ENCODE results near the gene ARID5B. TPM values are rescaled to one million over a fixed set of nuclear protein-coding genes. Genes with fewer than 3 reads are reported as not detected.

ARID5B gene
- total and polyA plus RNA-seq, 2 experiments from 2014 or later, result 53.2 to 55.0 TPM

DNA sequence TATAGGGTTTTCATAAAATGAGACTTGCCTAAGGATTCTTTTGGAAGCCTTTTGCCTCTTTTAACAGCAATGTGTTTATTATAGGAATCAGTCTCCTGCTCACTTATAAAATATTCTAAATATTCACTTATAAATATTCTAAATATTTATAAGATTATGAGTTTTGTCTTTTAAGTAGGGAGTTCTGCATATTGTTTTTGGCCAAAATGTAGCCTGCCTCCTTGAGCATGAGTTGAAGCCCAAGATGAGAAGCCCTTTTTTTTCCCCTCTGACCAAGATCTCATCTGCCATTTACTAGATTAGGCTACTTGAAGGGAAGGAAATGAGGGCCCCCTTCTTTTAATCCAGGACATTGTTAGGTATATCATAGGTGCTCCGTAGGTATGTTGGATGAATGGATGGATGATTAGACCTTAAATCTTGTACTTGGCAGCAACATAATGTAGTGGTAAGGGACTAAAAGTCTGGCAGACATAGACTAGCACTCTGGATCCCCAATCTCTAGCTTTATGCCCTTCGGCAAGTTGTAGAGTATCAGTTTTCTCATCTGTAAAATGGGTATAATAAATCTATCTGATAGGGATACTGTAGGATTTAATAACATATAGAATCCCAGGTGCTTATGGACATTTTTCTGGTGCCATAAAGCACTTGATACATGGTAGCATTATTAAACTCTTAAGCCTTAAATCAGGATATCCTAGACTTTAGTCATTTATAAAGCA, 59.1 kb downstream of the ARID5B start:
- TF ChIP-seq, protein P1, sequence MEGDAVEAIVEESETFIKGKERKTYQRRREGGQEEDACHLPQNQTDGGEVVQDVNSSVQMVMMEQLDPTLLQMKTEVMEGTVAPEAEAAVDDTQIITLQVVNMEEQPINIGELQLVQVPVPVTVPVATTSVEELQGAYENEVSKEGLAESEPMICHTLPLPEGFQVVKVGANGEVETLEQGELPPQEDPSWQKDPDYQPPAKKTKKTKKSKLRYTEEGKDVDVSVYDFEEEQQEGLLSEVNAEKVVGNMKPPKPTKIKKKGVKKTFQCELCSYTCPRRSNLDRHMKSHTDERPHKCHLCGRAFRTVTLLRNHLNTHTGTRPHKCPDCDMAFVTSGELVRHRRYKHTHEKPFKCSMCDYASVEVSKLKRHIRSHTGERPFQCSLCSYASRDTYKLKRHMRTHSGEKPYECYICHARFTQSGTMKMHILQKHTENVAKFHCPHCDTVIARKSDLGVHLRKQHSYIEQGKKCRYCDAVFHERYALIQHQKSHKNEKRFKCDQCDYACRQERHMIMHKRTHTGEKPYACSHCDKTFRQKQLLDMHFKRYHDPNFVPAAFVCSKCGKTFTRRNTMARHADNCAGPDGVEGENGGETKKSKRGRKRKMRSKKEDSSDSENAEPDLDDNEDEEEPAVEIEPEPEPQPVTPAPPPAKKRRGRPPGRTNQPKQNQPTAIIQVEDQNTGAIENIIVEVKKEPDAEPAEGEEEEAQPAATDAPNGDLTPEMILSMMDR (IDR thresholded peaks at IDR 0.05; ENCODE audit: poor library complexity), result no peak
- TF ChIP-seq EZH2 (IDR thresholded peaks at IDR 0.05; ENCODE audit: borderline replicate concordance), result no peak
- no peak for TF ChIP-seq EZH2phosphoT487 (IDR thresholded peaks at IDR 0.05; ENCODE audit: low read depth, severe bottlenecking, unreplicated experiment)
- Histone ChIP-seq H3K36me3 (replicated peaks; ENCODE audit: insufficient read depth, low read depth) (no peaks in the 10 kb centered on the region), H3K4me1 (ENCODE audit: insufficient read depth) (peaks cover 41% of the 10 kb centered on the region), H3K9me2 (replicated peaks; ENCODE audit: insufficient read depth) (no peaks in the 10 kb centered on the region), H3K9me3 (ENCODE audit: low read depth) (no peaks in the 10 kb centered on the region), H3K27me3 (no peaks in the 10 kb centered on the region), H3K4me2 (no peak overlapping the region), H3K27ac (no peak overlapping the region), H2AFZ (no peak overlapping the region), H4K20me1 (ENCODE audit: insufficient read depth, poor library complexity, severe bottlenecking) (no peaks in the 10 kb centered on the region), H3K4me3 (no peak overlapping the region), H3K79me2 (peaks cover 77% of the 10 kb centered on the region)
- DNase-seq (ENCODE audit: low spot score), result no peak
- WGBS (ENCODE audit: low lambda C conversion rate, missing lambda C conversion rate), result 99% methylated on average over 2 of the region's 2 CpGs

DNA sequence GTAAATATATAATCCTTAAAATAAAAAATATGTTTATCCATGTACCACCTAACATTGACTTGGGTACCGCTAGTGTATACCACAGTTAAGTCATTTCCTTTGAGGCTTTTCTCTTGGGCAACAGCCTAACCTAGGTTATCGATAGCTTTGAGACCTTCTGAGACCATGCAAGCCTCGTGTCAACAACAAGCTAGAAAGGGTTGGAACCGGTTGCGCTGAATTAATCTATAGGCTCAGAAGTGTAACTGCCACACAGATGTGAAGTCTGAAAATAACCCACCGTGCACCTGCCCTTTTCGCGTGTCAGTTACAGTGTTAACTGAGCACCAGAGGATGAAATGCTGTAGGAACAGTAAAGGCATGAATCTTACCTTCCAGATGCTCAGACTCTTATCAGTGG, 59.8 kb downstream of the ARID5B start:
- Histone ChIP-seq H3K9me3 (ENCODE audit: low read depth) (no peaks in the 10 kb centered on the region), H3K36me3 (replicated peaks; ENCODE audit: insufficient read depth, low read depth) (no peaks in the 10 kb centered on the region), H3K27me3 (no peaks in the 10 kb centered on the region), H3K4me1 (ENCODE audit: insufficient read depth) (peaks cover 48% of the 10 kb centered on the region), H3K27ac (peak overlapping the region; percentile 88), H3K9me2 (replicated peaks; ENCODE audit: insufficient read depth) (no peaks in the 10 kb centered on the region), H3K79me2 (peaks cover 73% of the 10 kb centered on the region), H3K4me3 (no peak overlapping the region), H4K20me1 (ENCODE audit: insufficient read depth, poor library complexity, severe bottlenecking) (no peaks in the 10 kb centered on the region), H3K4me2 (no peak overlapping the region), H2AFZ (no peak overlapping the region)
- TF ChIP-seq EZH2 (IDR thresholded peaks at IDR 0.05; ENCODE audit: borderline replicate concordance) (no peak), EZH2phosphoT487 (IDR thresholded peaks at IDR 0.05; ENCODE audit: low read depth, severe bottlenecking, unreplicated experiment) (no peak)
- TF ChIP-seq, protein P1 (IDR thresholded peaks at IDR 0.05; ENCODE audit: poor library complexity), result no peak
- DNase-seq (ENCODE audit: low spot score), result no peak
- 71% methylated on average over 8 of the region's 8 CpGs for WGBS (ENCODE audit: low lambda C conversion rate, missing lambda C conversion rate)

- Histone ChIP-seq H3K36me3 (replicated peaks; ENCODE audit: insufficient read depth, low read depth) (no peaks in the 10 kb centered on the region), H3K4me2 (no peak overlapping the region), H3K4me1 (ENCODE audit: insufficient read depth) (peaks cover 63% of the 10 kb centered on the region), H3K27ac (peak overlapping the region; percentile 88), H4K20me1 (ENCODE audit: insufficient read depth, poor library complexity, severe bottlenecking) (no peaks in the 10 kb centered on the region), H3K79me2 (peaks cover 71% of the 10 kb centered on the region), H3K9me2 (replicated peaks; ENCODE audit: insufficient read depth) (no peaks in the 10 kb centered on the region), H3K4me3 (no peak overlapping the region), H3K27me3 (no peaks in the 10 kb centered on the region), H3K9me3 (ENCODE audit: low read depth) (no peaks in the 10 kb centered on the region), H2AFZ (no peak overlapping the region)
- WGBS (ENCODE audit: low lambda C conversion rate, missing lambda C conversion rate), result 79% methylated on average over 4 of the region's 4 CpGs
- TF ChIP-seq EZH2phosphoT487 (IDR thresholded peaks at IDR 0.05; ENCODE audit: low read depth, severe bottlenecking, unreplicated experiment), result no peak
- TF ChIP-seq EZH2 (IDR thresholded peaks at IDR 0.05; ENCODE audit: borderline replicate concordance), result no peak
- TF ChIP-seq, protein P1 (IDR thresholded peaks at IDR 0.05; ENCODE audit: poor library complexity), result no peak
- DNase-seq (ENCODE audit: low spot score), result no peak
These were observed 61.5 kb downstream of the ARID5B start for GRCh38 chr10:61962971-61963370.
